HCT116 (cell line): ENCODE results near the gene COPA. TPM values are rescaled to one million over a fixed set of nuclear protein-coding genes. Genes with fewer than 3 reads are reported as not detected.

Source experiments
- ATAC-seq: fragments of 200-7000 bp; cut with Tn5 transposase; 2 replicates; pipeline ENCODE4 v1.9.1; 2020; ENCODE audit warnings: mild to moderate bottlenecking, moderate library complexity
- BruUV-seq: library from RNA; stranded (reverse); fragments of 400-500 nt; replicated peaks from 2 replicates; lab custom pipeline; 2021; lab: Mats Ljungman, UMichigan
- CTCF ChIA-PET: fragments of 300-600 bp; sonication (Branson Sonifier 250); formaldehyde crosslinking; loops from one replicate; lab custom pipeline; 2021; ENCODE audit warnings: antibody characterized with exemption; lab: Charles Lee
- POLR2A ChIA-PET: fragments of 300-600, 350-600 bp; sonication (Branson Sonifier 250); formaldehyde crosslinking; loops from one replicate; lab custom pipeline; 2021; ENCODE audit warnings: antibody characterized with exemption; lab: Charles Lee
- RAD21 ChIA-PET, 2 experiments: fragments of 300-600 bp; sonication (Branson Sonifier 250); formaldehyde crosslinking; loops; one replicate each; lab custom pipeline; 2023; ENCODE audit warnings: low total read pairs in 2 of 2; ENCODE audit not compliant: uncharacterized antibody in 2 of 2, unreplicated experiment in 2 of 2, low non-redundant PET in 1 of 2; lab: Charles Lee
- DNase-seq: peaks from one replicate; pipeline ENCODE4 v3.0.0-alpha.2; 2010; ENCODE audit warnings: low read depth, low spot score
- H2AFZ ChIP-seq: fragments of 200-600 bp; shearing (Covaris generic), sonication (generic); 2 replicates; pipeline ENCODE4 v1.6.1; 2017; ENCODE audit warnings: low read depth, mixed run types, mixed read lengths, antibody characterized with exemption, low read length; ENCODE audit not compliant: poor library complexity, severe bottlenecking
- H3K27ac ChIP-seq: 2 replicates; pipeline ENCODE4 v1.5.1; 2012; ENCODE audit warnings: low read depth, low read length
- H3K27me3 ChIP-seq: fragments of 200-600 bp; sonication (generic); 2 replicates; pipeline ENCODE4 v1.6.1; 2016; ENCODE audit warnings: mixed run types, low read length, mixed read lengths; ENCODE audit not compliant: insufficient read depth
- H3K36me3 ChIP-seq, 2 experiments: fragments of 200-500 bp in 1 of 2; fragments of 200-600 bp in 1 of 2; sonication (Bioruptor generic) in 1 of 2; sonication (generic) in 1 of 2; 2 replicates each; pipeline versions ENCODE4 v1.5.1 to v1.6.1; 2014 to 2016; ENCODE audit warnings: low read length in 2 of 2, inconsistent platforms in 1 of 2, mixed read lengths in 1 of 2, mixed run types in 1 of 2; ENCODE audit not compliant: insufficient read depth in 2 of 2, control insufficient read depth in 1 of 2
- H3K4me1 ChIP-seq, 2 experiments: fragments of 200-600 bp in 1 of 2; sonication (generic) in 1 of 2; 2 replicates each; pipeline versions ENCODE4 v1.5.1 to v1.6.1; 2012 to 2017; ENCODE audit warnings: low read length in 2 of 2, inconsistent platforms in 1 of 2, mild to moderate bottlenecking in 1 of 2, mixed read lengths in 1 of 2, mixed run types in 1 of 2, moderate library complexity in 1 of 2; ENCODE audit not compliant: insufficient read depth in 2 of 2, control insufficient read depth in 1 of 2
- H3K4me2 ChIP-seq: fragments of 200-600 bp; sonication (generic); 2 replicates; pipeline ENCODE4 v1.6.1; 2017; ENCODE audit warnings: mixed run types, low read length, mixed read lengths
- H3K4me3 ChIP-seq, 2 experiments: fragments of 200-600 bp in 1 of 2; sonication (generic) in 1 of 2; replicated peaks in 1 of 2; 2 replicates each; pipeline ENCODE4 v1.5.1; 2011 to 2016; ENCODE audit warnings: low read length in 2 of 2, control low read depth in 1 of 2, low read depth in 1 of 2, mild to moderate bottlenecking in 1 of 2, mixed read lengths in 1 of 2, mixed run types in 1 of 2
- H3K79me2 ChIP-seq: fragments of 200-600 bp; sonication (generic); 2 replicates; pipeline ENCODE4 v1.6.1; 2017; ENCODE audit warnings: mild to moderate bottlenecking, mixed run types, low read length, moderate library complexity, mixed read lengths; ENCODE audit not compliant: insufficient read depth
- H3K9ac ChIP-seq: fragments of 200-600 bp; sonication (generic); 2 replicates; pipeline ENCODE4 v1.6.1; 2016; ENCODE audit warnings: low read length, mixed read lengths
- H3K9me2 ChIP-seq: fragments of 200-600 bp; sonication (generic), shearing (Covaris generic); 2 replicates; pipeline ENCODE4 v1.6.1; 2017; ENCODE audit warnings: mixed run types, mild to moderate bottlenecking, moderate library complexity; ENCODE audit not compliant: insufficient read depth
- H3K9me3 ChIP-seq, 2 experiments: fragments of 200-500 bp in 1 of 2; fragments of 200-600 bp in 1 of 2; sonication (Bioruptor generic) in 1 of 2; sonication (generic) in 1 of 2; 2 replicates each; pipeline ENCODE4 v1.6.1; 2014 to 2017; ENCODE audit warnings: low read length in 2 of 2, mixed read lengths in 2 of 2, inconsistent platforms in 1 of 2, low read depth in 1 of 2, mild to moderate bottlenecking in 1 of 2, mixed run types in 1 of 2, moderate library complexity in 1 of 2; ENCODE audit not compliant: control insufficient read depth in 1 of 2, insufficient read depth in 1 of 2
- H4K20me1 ChIP-seq: fragments of 200-600 bp; sonication (generic), shearing (Covaris generic); 2 replicates; pipeline ENCODE4 v1.6.1; 2017; ENCODE audit warnings: mixed run types, mild to moderate bottlenecking, moderate library complexity; ENCODE audit not compliant: insufficient read depth
- CBX3 ChIP-seq: IDR thresholded peaks from 2 replicates; pipeline ENCODE4 v1.6.1; 2012; ENCODE audit warnings: low read depth
- CTCF ChIP-seq, 3 experiments: fragments of 200-600 bp in 1 of 3; sonication (generic) in 1 of 3; IDR thresholded peaks in 2 of 3; conservative IDR thresholded peaks in 1 of 3; 2 replicates each; pipeline ENCODE4 v1.5.1; 2012 to 2017; ENCODE audit warnings: low read depth in 2 of 3, low read length in 2 of 3, antibody characterized with exemption in 1 of 3, borderline replicate concordance in 1 of 3, control low read depth in 1 of 3, mild to moderate bottlenecking in 1 of 3, mixed read lengths in 1 of 3, mixed run types in 1 of 3, moderate library complexity in 1 of 3; ENCODE audit not compliant: insufficient read depth in 1 of 3
- EZH2 ChIP-seq: fragments of 200-600 bp; sonication (generic); IDR thresholded peaks from 2 replicates; pipeline ENCODE4 v1.6.1; 2017; ENCODE audit warnings: antibody characterized with exemption, mixed run types
- EZH2phosphoT487 ChIP-seq: fragments of 200-600 bp; IDR thresholded peaks from 2 replicates; pipeline ENCODE4 v1.6.1; 2018; ENCODE audit warnings: antibody characterized with exemption, borderline replicate concordance
- FOSL1 ChIP-seq: IDR thresholded peaks from 2 replicates; pipeline ENCODE4 v1.6.1; 2012; ENCODE audit warnings: low read depth
- MAX ChIP-seq: IDR thresholded peaks from 2 replicates; pipeline ENCODE4 v1.6.1; 2012
- POLR2A ChIP-seq: IDR thresholded peaks from 2 replicates; pipeline ENCODE4 v1.7.0; 2011; ENCODE audit warnings: borderline replicate concordance; ENCODE audit not compliant: insufficient read depth, insufficient read length; ENCODE audit errors: extremely low read depth
- RAD21 ChIP-seq: IDR thresholded peaks from 2 replicates; pipeline ENCODE4 v1.6.1; 2012; ENCODE audit warnings: low read depth, mild to moderate bottlenecking
- REST ChIP-seq: IDR thresholded peaks from 2 replicates; pipeline ENCODE4 v1.6.1; 2012; ENCODE audit warnings: low read depth
- SIN3A ChIP-seq: IDR thresholded peaks from 2 replicates; pipeline ENCODE4 v1.6.1; 2012; ENCODE audit warnings: low read depth
- SP1 ChIP-seq: IDR thresholded peaks from 2 replicates; pipeline ENCODE4 v1.6.1; 2012; ENCODE audit warnings: low read depth
- TCF7L2 ChIP-seq: IDR thresholded peaks from 2 replicates; pipeline ENCODE4 v1.7.0; 2011; ENCODE audit warnings: borderline replicate concordance, inconsistent platforms; ENCODE audit not compliant: insufficient read depth, insufficient read length; ENCODE audit errors: extremely low read depth
- YY1 ChIP-seq: IDR thresholded peaks from 2 replicates; pipeline ENCODE4 v1.6.1; 2011; ENCODE audit warnings: low read length, low read depth, moderate library complexity, mild to moderate bottlenecking; ENCODE audit not compliant: insufficient replicate concordance; ENCODE audit errors: extremely low read depth
- ZBTB33 ChIP-seq: IDR thresholded peaks from 2 replicates; pipeline ENCODE4 v1.6.1; 2011; ENCODE audit warnings: mild to moderate bottlenecking, low read length, moderate library complexity; ENCODE audit not compliant: insufficient replicate concordance; ENCODE audit errors: extremely low read depth
- ZFX ChIP-seq: fragments of 450-650 bp; IDR thresholded peaks from 2 replicates; pipeline ENCODE4 v1.6.1; 2017
- ZNF274 ChIP-seq: fragments of 200-500 bp; sonication (Bioruptor generic); IDR thresholded peaks from 2 replicates; pipeline ENCODE4 v1.6.1; 2014; ENCODE audit warnings: mild to moderate bottlenecking, low read depth, low read length, inconsistent platforms
- intact Hi-C: fragments of 100-400 bp; cut with micrococcal nuclease; formaldehyde crosslinking; loops from 2 replicates; pipeline ENCODE4 v1.10.0; 2022
- total RNA-seq: library from RNA; stranded (reverse); gene quantifications from one replicate; pipeline ENCODE4 v1.2.1, GENCODE V29; 2021; ENCODE audit not compliant: unreplicated experiment

Gene COPA
- total RNA-seq, 1 experiment from 2014 or later: 132 TPM

- intact Hi-C loops: no loop called here
- no peak overlapping the region for H3K4me2 ChIP-seq
- no peaks in the 10 kb centered on the region for H3K79me2 ChIP-seq
- H3K4me1 ChIP-seq: peaks cover 0 to 8% of the 10 kb centered on the region in 2 experiments; a peak in 1 of 4 replicates
- no TSS peak for BruUV-seq
- H3K4me3 ChIP-seq: no peak overlapping the region
- no peaks in the 10 kb centered on the region for H3K36me3 ChIP-seq
- no peak overlapping the region for H2AFZ ChIP-seq
- H3K9ac ChIP-seq: no peak overlapping the region
- TF ChIP-seq EZH2phosphoT487 (no peak), TCF7L2 (no peak), ZBTB33 (no peak), REST (no peak), RAD21 (no peak), POLR2A (no peak), YY1 (no peak), SIN3A (no peak), FOSL1 (no peak), ZNF274 (no peak), EZH2 (no peak), ZFX (no peak), SP1 (no peak), MAX (no peak), CBX3 (no peak), CTCF (IDR thresholded peaks at IDR 0.05 in 2 of 3, conservative IDR thresholded peaks at IDR 0.05 in 1 of 3; ENCODE audit: borderline replicate concordance in 1 of 3, insufficient read depth in 1 of 3, low read depth in 2 of 3, low read length in 2 of 3) (no peak)
- no peaks in the 10 kb centered on the region for H3K9me3 ChIP-seq
- H3K27ac ChIP-seq: no peak overlapping the region
- no peak for DNase-seq
- POLR2A ChIA-PET: no interaction called here
- no peaks in the 10 kb centered on the region for H3K27me3 ChIP-seq
- RAD21 ChIA-PET: interaction anchor here in 1 of 2 experiments (1.5 kb wide), 1 partner anchor 122 kb away, joined by 5 read pairs; no protein-coding TSS in a partner anchor
- CTCF ChIA-PET: interaction anchor here (1.0 to 5.0 kb wide), 3 partner anchors 19 to 272 kb away, joined by 4 to 51 read pairs (median 5); no protein-coding TSS in a partner anchor
- no peaks in the 10 kb centered on the region for H4K20me1 ChIP-seq
- no peak for ATAC-seq
- H3K9me2 ChIP-seq: no peaks in the 10 kb centered on the region
Observed at GRCh38 chr1:160373696-160374095, 30.6 kb upstream of the COPA start.
